T-helper 2 cell (primary cell): ENCODE results near the gene LRRIQ1.
"Not testable (repeated sequence)": the region's sequence is repeated elsewhere in the genome, so short reads cannot be mapped to it uniquely, and the experiment has no call there.

ENCODE experiments used
- DNase-seq, 5 experiments: peaks; one replicate each; pipeline versions ENCODE4 v3.0.0 to v3.0.0-alpha.2; 2012 to 2022
- total RNA-seq, 2 donors: gene quantifications; one replicate each; lab custom pipeline; 2026; lab: John Stamatoyannopoulos, UW

LRRIQ1 gene, protein sequence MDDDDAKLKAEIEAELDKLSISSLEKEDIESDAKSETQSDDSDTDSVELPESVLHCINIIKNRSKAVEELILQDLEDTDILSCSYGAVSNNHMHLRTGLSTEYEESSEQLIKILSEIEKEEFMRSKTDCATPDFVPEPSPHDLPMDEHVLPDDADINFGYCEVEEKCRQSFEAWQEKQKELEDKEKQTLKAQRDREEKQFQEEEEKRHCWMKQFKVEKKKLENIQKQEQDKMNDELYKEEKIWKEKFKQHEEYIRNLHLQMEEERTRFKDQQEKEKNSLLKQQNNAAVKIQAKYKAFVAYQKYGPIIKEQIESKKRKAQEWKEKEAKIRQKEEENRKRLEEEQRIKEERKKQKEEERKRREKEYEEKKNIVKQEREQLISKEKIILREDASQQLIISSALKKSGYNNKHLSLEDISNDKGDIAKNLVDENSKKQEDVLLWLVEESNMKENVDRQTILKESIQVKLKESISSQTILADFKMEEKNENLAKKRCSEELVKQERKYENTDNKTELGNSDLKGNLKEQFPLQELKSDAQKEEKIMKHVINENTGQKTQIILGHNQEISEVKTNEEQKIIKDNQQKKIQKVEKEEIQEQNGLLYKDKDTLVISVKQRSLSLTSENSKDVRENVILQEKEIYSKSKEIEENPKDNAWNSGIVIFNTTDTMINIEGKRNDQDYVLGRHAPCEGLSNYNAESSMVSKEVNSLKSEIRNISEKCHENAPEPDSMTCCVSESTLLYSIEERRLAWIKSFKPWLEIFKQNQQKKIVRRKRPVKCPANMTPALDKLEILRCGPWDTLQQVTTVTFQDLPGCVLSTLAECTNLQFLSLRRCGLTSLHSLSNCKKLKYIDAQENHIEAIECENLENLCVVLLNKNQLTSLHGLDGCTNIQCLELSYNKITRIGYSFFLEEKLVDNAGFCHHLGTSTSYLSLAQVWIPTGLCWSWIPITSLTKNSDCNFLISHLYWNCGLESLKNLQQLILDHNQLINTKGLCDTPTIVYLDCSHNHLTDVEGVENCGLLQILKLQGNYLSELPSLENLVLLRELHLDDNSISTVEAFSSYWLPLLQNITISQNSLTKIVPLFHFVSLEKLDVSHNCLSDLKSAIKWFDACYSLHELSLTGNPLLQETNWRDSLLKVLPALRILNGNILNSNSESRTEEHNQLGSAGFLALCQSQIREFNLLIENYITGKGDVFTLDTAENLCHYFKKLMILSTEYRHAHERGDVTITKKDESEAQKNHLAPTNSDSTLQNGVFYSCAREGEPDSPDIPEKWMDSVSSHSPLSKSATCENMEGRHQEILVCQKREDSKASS (N-terminal part only)
- 0.13 to 0.31 reads per million in 2 donors for total RNA-seq

DNA sequence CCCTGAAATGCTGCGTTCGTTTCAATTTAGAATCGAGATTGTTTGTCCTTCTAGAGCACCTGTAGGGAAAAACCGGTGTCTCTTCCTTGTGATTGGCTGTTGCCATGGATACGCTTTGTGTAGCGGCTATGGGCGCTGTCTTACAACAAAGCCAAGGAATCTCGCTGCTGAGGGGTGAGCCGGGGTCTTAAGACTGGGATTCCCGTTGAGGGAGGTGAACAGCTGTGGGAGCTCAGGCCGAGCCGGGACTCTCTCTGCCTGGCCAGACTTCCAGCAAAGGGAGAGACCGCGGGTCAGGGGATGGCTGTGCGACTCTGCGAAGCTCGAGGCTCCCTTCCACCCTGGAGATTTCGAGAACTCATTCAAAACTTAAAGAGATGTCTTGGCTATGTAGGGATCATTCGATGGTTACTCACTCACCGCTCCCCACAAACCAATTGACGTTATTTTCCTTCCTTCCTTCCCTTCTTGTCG lies at the start of gene LRRIQ1, which contains the start of gene TSPAN19:
Gene LRRIQ1, plus strand, starts transcription at position 118 of the 474 bp plus-strand sequence. CDS start 1,826 bp downstream, outside the sequence.
Gene TSPAN19, minus strand, starts transcription at position 44 of the 474 bp plus-strand sequence. CDS start 6,331 bp downstream, outside the sequence.
- DNase-seq: peak in 2 of 5 experiments; percentile 2 to 73

DNA sequence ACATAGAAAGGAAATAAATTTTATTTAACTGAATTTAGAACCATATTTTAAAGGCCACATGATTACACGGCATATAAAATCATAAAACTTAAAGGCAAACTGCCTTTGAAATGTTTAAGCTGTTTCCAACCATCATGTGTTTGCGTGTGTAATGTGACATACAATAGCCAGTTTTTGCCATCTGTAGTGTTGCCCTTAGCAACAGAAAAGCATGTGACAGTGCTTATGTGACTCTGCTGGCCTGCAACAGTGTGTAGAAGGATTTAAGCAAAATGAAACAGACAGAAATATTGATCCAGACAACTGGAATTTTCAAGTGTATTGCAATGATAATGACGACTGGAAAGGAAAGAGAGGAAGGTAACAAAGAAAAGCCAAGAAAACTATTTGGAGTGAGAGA lies 49.6 kb upstream of the LRRIQ1 start:
- no peak for DNase-seq

DNA sequence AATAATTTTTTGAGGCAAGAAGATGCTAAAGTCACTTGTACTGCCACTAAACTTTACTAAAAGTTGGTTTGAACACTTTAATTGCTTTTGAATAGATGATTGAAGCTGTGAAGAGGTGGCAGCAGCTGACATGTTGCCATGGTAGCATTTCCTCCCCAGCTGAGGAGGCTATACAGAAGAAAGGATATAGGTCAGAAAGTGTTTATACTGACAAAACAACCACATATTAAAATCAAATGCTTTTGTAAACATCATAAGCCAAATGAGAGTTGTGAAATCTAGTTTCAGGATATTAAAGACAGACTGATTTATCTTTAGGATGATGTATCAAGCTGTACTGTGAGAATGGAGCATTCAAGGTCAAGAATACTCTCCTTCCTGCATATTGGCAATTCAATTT lies 41.7 kb upstream of the LRRIQ1 start:
- peak in 1 of 5 experiments; percentile 4 for DNase-seq

DNA sequence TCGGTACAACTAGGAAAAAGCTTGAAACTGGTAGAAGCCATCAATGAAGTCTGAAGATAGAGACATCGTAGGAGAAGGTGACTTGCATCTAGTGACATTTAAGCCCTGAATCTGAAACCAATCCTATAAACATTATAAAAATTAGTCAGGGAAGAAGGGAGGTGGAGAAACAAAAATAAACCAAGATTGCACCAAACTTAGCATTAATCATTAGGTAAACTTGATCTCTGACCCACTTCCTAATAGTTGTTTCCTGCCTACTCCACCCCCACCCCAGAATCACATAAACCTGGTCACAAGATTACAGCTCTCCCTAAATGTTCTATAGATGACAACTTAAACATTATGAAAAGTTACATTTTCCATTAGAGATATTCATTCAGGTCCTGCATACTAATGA lies 40.5 kb upstream of the LRRIQ1 start:
- DNase-seq: no peak

DNA sequence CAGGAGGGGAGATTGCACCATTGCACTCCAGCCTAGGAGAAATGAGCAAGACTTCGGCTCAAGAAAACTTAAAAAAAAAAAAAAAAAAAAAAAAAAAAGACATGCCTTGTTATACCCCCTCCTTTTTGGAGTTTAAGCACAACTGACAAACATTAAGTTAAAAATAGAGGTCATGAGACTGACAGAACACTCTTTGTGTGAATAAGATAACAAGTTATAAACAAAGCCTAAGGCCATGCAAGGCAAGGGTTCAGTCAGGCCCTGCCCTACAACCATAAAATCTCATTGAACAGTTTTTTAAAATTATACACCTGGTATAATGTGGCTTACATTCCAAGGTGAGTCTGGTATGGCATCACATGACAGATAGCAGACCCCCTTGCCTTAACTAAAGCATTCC lies 39.4 kb upstream of the LRRIQ1 start:
- DNase-seq: no peak

DNA sequence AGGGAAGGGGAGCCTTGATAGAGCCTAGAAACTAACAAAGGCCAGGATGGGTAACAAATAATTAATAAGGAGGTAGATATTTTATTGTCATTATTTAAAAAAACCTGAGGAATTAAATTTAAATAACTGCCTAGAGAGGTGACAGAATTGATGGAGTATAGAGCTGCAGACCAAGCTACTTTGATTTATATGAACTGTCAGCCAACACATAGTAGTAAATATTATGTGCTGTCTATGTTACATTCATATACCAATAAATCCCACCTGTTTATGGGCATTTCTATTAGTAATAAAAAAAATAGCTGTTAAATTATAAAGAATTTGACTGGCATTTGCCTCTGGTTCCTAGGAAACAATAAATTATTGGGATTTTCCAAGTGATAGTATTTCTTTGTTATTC lies 37.8 kb upstream of the LRRIQ1 start:
- DNase-seq: no peak

DNA sequence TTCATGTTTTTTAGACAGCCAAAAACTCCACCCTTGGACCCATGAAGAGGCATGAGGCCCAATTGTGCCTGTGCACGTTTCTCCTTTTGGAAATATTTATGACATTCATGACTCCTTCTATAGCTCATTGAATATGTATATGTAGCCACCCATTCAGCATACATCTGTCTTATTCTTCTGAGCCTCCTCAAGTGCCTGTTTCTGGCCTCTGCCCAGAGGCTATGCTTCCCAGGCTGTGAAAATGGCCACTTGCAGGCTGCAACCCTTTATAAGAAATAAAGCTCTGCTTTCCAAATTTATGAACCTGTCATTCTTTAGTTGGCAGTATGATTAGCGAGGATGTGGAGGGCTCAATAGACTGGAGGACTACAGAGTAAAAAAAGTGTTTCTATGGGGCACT lies 35.4 kb upstream of the LRRIQ1 start:
- DNase-seq: no peak

DNA sequence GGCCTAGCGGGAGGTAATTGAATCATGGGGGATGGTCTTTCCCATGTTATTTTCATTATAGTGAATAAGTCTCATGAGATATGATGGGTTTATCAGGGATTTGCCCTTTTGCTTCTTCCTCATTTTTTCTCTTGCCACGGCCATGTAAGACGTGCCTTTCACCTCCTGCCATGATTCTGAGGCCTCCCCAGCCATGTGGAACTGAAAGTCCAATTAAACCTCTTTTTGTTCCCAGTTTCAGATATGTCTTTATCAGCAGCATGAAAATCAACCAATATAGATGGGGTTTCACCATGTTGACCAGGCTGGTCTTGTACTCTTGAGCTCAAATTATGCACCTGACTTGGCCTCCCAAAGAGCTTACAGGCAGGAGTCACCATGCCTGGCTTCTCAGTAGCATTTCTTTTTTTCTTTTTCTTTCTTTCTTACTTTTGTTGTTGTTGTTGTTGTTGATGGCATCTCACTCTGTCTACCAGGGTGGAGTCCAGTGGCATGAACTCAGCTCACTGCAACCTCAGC lies 33.3 kb upstream of the LRRIQ1 start:
- DNase-seq: no peak

DNA sequence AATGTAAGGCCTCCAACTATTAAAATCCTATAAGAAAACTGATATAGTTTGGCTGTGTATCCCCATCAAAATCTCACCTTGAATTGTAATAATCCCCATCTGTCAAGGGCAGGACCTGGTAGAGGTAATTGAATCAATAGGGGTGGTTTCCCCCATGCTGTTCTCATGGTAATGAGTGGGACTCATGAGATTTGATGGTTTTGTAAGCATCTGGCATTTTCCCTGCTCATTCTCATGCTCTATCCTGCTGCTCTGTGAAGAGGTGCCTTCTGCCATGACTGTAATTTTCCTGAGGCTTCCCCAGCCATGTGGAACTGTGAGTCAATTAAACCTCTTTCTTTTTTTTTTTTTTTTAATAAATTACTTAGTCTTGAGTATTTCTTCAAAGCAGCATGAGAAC lies 31.9 kb upstream of the LRRIQ1 start:
- DNase-seq: no peak

DNA sequence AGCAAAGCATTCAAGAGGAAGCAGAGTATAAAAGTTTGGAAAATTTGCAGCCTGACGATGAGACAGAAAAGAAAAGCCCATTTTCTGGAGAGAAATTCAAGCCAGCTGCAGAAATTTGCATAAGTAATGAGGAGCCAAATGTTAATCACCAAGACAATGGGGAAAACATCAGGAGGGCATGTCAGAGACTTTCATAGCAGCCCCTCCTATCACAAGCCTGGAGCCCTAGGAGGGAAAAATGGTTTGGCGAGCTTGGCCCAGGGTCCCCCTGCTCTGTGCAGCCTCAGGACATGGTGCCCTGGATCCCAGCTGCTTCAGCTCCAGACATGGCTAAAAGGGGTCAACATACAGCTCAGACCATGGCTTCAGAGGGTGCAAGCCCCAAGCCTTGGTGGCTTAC lies 31.1 kb upstream of the LRRIQ1 start:
- DNase-seq: not testable (repeated sequence)

DNA sequence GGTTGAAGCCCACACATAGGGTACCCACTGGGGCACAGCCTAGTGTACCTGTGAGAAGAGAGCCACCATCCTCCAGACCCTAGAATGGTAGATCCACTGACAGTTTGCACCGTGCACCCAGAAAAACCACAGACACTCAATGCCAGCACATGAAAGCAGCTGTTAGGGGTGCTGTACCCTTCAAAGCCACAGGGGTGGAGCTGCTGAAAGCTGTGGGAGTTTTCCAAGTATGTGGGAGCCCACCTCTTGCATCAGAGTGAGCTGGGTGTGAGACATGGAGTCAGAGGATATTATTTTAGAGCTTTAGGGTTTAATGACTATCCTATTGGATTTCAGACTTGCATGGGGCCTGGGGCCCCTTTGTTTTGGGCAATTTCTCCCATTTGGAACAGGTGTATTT lies 30.5 kb upstream of the LRRIQ1 start:
- DNase-seq: no peak

DNA sequence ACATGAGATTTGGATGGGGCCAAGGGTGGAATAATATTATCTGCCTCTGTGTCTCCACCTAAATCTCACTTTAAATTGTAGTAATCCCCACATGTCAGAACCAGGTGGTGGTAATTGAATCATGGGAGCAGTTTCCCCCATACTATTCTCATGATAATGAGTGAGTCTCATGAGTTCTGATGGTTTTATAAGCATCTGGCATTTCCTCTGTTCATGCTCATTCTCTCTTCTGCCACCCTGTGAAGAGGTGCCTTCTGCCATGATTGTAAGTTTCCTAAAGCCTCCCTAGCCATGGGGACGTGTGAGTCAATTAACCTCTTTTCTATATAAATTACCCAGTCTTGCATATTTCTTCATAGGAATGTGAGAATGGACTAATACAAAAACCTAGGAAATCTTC lies 29.9 kb upstream of the LRRIQ1 start:
- DNase-seq: no peak

DNA sequence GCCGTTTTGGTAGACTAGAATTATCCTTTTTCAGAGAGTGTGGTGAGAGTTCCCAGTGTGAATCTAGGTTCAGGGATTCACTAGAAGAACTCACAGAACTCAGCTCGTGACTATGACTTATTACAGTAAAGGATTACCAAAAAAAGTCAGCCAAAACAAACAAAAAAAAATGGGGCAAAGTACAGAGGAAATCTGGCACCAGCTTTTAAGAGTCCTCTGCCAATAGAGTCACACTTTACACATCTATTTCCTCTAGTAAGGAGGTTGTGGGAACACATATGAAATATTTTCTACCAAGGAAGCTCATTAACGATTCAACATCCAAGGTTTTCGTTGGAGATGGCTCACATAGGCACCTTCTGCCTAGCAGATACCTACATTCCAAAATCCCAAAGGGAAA lies 28.3 kb upstream of the LRRIQ1 start:
- DNase-seq: no peak

DNA sequence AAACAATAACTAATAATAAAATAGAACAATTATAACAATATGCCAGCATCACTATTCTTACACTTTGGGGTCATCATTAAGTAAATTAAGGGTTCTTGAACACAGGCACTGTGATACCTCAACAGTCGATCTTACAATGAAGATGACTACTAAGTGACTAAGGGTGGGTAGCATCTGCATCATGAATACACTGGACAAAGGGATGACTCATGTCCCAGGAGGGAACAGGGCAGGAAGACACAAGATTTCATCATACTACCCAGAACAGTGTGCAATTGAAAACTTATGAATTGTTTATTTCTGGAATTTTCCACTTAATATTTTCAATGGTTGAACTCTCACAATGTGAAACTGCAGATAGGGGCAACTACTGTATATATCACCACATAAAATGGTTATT lies 19.7 kb upstream of the LRRIQ1 start:
- no peak for DNase-seq

DNA sequence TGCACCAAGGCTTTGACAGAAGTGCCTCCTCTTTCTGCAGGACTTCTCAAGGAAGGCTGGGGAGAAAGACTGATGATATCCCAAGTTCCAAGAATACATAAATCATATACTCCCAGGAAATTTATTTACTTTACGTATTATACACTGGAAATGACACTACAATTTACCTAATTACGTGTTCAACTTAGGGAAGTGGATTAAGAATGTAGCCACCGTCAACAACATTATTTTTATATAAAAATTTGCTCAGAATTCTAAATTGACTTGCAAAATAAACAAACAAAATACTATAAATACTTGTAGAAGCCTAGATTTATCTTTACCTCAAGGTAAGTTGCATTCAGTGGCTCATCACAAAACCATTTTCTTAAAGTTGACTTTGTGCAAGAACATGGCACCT lies 19.0 kb upstream of the LRRIQ1 start:
- DNase-seq: no peak

DNA sequence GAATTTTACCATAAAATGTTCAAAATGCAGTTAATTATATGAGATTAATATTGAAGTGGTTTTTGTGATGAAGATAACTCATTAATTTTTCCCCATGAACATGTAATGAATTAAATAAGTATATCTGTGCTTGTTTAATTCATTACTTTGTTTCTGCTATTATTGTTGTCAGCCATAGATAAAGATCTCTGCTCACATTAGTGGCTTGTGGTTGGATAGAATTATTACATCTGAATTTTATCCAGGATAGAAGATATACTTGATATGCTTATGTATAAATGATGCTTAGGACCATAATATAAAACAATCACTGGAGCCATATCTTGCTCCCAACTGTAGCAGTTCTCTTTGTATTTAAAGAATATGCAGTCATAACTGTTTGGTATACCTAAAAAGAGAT lies 18.5 kb upstream of the LRRIQ1 start:
- no peak for DNase-seq

DNA sequence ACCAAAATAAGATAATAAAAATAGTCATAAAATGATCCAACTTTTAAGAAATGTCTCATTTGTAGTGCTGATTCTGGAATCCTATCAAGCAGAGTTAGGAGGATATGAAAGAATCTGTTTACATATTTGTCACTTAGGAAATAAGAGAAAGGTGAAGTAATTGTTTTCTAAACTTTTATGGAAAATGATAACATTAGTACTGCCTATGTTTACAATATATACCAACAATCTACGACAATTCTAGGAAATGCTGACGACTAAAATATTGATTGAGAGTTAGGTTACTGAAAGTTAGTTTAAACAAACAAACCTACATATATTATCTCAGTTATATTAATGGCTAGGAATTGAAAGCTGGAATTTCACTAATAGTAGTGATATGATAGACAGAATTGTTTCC lies 18.1 kb upstream of the LRRIQ1 start:
- DNase-seq: no peak

DNA sequence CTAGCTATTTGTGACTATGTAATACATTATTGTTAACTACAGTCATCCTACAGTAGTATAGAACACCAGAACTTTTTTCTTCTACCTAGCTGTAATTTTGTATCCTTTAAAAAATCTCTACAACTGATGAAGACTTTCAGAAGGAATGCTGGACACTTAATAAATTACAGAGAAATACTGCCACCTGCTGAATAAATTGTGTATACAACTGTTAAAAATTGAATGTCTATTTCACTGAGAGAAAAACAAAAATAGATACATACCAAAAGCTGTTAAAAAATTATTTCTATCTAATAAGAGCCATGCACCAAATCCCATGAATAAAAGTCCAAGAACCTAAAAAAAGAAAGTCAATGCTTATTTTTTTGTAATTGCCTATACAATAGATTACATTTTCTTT lies 6.7 kb upstream of the LRRIQ1 start:
- DNase-seq: peak in 1 of 5 experiments; percentile 4

DNA sequence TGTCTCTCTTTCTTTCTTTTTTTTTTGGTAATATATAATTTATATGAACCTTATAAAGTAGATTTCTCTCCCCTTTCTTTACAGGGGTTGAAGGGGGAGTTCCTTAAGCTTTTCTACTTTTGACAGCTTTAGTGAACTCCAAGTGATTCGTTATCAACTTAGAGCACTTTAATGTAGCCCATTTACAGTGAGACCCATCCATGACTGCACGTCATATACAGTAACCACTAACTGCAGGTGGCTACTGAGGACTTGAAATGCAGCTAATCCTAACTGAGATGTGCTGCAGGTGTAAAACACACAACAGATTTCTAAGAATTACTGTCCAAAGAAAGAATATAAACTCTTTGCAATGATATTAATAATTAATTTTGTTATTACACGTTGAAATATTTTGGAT lies 582 bp downstream of the LRRIQ1 start:
- DNase-seq: no peak

DNA sequence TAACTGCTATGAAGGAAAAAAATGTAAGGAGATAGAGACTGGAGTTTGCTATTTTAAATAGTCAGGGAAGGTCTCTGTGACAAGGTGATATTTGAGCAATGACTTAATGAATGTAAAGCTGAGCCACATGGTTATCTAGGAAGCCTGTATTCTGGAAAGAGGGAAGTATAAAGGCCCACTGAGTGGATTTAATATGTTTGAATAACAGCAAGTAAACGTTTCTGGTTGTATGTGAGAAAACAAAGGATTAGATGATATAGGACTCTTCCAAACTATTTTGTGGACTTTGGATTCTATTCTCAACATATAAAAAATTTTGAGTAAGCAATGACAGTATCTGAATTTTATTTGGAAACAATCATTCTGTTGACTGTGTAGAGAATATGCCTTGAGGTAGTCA lies 5.2 kb downstream of the LRRIQ1 start:
- DNase-seq: no peak

DNA sequence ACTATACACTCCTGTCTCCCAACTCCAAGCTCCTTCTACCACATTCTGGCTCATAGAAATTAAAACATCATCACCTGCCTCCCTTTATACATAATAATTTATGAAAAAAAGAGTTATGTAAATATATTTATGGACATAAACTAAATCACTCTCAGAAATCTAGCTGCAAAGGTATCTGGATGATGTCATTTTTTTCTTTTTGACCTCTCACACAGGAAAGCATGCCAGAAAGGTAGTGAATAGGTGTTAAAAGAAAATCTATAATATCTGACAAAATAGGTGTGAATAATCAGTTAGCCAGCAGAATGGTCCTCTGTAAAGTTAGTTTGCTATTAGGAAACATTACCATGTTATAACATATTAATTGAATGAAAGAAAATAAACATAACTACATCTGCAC lies 7.7 kb downstream of the LRRIQ1 start:
- no peak for DNase-seq

DNA sequence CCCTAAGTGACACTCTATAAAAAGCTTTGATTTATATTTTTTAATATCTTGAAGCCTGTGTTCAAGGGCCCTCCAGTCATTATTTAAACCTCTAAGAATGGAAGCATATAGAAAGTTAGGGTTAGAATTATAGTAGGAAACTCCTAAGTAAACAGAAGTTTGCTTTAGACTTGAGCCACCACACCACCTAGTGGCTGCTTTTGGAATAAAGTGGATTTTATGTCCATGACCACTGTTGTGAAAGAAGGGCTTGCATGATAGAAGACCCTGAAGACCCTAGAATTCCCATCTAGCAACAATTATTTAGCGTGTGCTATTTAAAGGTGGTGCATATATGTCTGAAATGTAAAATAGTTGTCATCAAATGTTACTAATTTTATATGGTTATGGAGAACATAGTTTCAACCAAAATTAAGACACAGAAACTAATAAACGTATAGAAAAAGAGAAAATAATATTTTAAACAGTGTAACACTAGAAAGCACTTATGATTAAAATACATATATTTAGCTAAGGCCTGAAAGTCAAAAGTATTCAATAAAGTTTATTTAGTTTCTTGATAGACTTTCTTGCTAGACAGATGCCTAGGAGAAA lies 21.3 kb downstream of the LRRIQ1 start:
- peak in 1 of 5 experiments; percentile 29 for DNase-seq
